H9 (cell line): ENCODE measurements around the gene TGFBR3L. TPM values are rescaled to one million over a fixed set of nuclear protein-coding genes. Genes with fewer than 3 reads are reported as not detected.

Experiments used
- DNase-seq: peaks from one replicate; pipeline ENCODE4 v3.0.0-alpha.2; 2017
- H2AFZ ChIP-seq: one replicate; pipeline ENCODE4 v1.6.1; 2013; ENCODE audit warnings: mild to moderate bottlenecking, low read length, control low read depth, moderate library complexity
- H2AK5ac ChIP-seq: 2 replicates; pipeline ENCODE4 v1.6.1; 2013; ENCODE audit warnings: low read length, control low read depth, mixed read lengths; ENCODE audit not compliant: insufficient read length
- H2BK120ac ChIP-seq: one replicate; pipeline ENCODE4 v1.6.1; 2013; ENCODE audit warnings: low read depth, mild to moderate bottlenecking, low read length, control low read depth, inconsistent platforms; ENCODE audit not compliant: poor library complexity, severe bottlenecking
- H2BK12ac ChIP-seq: 2 replicates; pipeline ENCODE4 v1.6.1; 2013; ENCODE audit warnings: low read length, control low read depth, mixed read lengths, low read depth; ENCODE audit not compliant: insufficient read length
- H2BK15ac ChIP-seq: 2 replicates; pipeline ENCODE4 v1.6.1; 2013; ENCODE audit warnings: low read depth, low read length, control low read depth
- H2BK20ac ChIP-seq: one replicate; pipeline ENCODE4 v1.6.1; 2013; ENCODE audit warnings: low read depth, mild to moderate bottlenecking, low read length, control low read depth, inconsistent platforms; ENCODE audit not compliant: poor library complexity, severe bottlenecking
- H2BK5ac ChIP-seq: 2 replicates; pipeline ENCODE4 v1.6.1; 2013; ENCODE audit warnings: low read length, control low read depth, mixed read lengths; ENCODE audit not compliant: insufficient read length
- H3K14ac ChIP-seq: 2 replicates; pipeline ENCODE4 v1.6.1; 2013; ENCODE audit warnings: low read length, control low read depth; ENCODE audit not compliant: insufficient read depth
- H3K18ac ChIP-seq: 2 replicates; pipeline ENCODE4 v1.6.1; 2013; ENCODE audit warnings: low read depth, mild to moderate bottlenecking, mixed read lengths, low read length, control low read depth; ENCODE audit not compliant: insufficient read length
- H3K23ac ChIP-seq: 2 replicates; pipeline ENCODE4 v1.6.1; 2013; ENCODE audit warnings: low read length, control low read depth, mixed read lengths, low read depth; ENCODE audit not compliant: insufficient read length
- H3K23me2 ChIP-seq: 2 replicates; pipeline ENCODE4 v1.6.1; 2013; ENCODE audit warnings: low read depth, mild to moderate bottlenecking, mixed read lengths, low read length, control low read depth; ENCODE audit not compliant: insufficient read length, poor library complexity, severe bottlenecking
- H3K27ac ChIP-seq: 2 replicates; pipeline ENCODE4 v1.5.1; 2013; ENCODE audit warnings: low read length, control low read depth, mixed read lengths, low read depth; ENCODE audit not compliant: insufficient read length
- H3K27me3 ChIP-seq: 2 replicates; pipeline ENCODE4 v1.6.1; 2013; ENCODE audit warnings: low read length, control low read depth, inconsistent platforms; ENCODE audit not compliant: insufficient read depth
- H3K4ac ChIP-seq: 2 replicates; pipeline ENCODE4 v1.6.1; 2013; ENCODE audit warnings: low read depth, mild to moderate bottlenecking, control low read depth, inconsistent platforms, low read length, moderate library complexity
- H3K4me1 ChIP-seq: 2 replicates; pipeline ENCODE4 v1.6.1; 2013; ENCODE audit warnings: low read length, control low read depth, inconsistent platforms; ENCODE audit not compliant: insufficient read depth
- H3K4me2 ChIP-seq: 2 replicates; pipeline ENCODE4 v1.6.1; 2013; ENCODE audit warnings: low read length, control low read depth, mixed read lengths; ENCODE audit not compliant: insufficient read length, insufficient read depth
- H3K56ac ChIP-seq: 2 replicates; pipeline ENCODE4 v1.6.1; 2013; ENCODE audit warnings: low read depth, mild to moderate bottlenecking, mixed read lengths, low read length, control low read depth; ENCODE audit not compliant: insufficient read length
- H3K79me1 ChIP-seq: 2 replicates; pipeline ENCODE4 v1.6.1; 2013; ENCODE audit warnings: low read depth, mild to moderate bottlenecking, moderate library complexity, low read length, control low read depth, inconsistent platforms; ENCODE audit not compliant: insufficient read depth, poor library complexity, severe bottlenecking
- H3K79me2 ChIP-seq: 2 replicates; pipeline ENCODE4 v1.6.1; 2013; ENCODE audit warnings: low read length, control low read depth, inconsistent platforms; ENCODE audit not compliant: insufficient read depth
- H3K9ac ChIP-seq: 2 replicates; pipeline ENCODE4 v1.6.1; 2013; ENCODE audit warnings: low read length, control low read depth, mixed read lengths; ENCODE audit not compliant: insufficient read length; ENCODE audit errors: extremely low read depth
- H3K9me3 ChIP-seq: one replicate; pipeline ENCODE4 v1.6.1; 2013; ENCODE audit warnings: low read depth, low read length, inconsistent platforms; ENCODE audit not compliant: control insufficient read depth
- H3T11ph ChIP-seq: one replicate; pipeline ENCODE4 v1.6.1; 2013; ENCODE audit warnings: mild to moderate bottlenecking, low read length, control low read depth, inconsistent platforms
- H4K20me1 ChIP-seq: one replicate; pipeline ENCODE4 v1.6.1; 2013; ENCODE audit not compliant: control insufficient read depth, insufficient read length, insufficient read depth
- H4K5ac ChIP-seq: 2 replicates; pipeline ENCODE4 v1.6.1; 2013; ENCODE audit warnings: low read depth, mild to moderate bottlenecking, mixed read lengths, low read length, control low read depth; ENCODE audit not compliant: insufficient read length
- H4K8ac ChIP-seq: replicated peaks from 2 replicates; pipeline ENCODE4 v1.6.1; 2013; ENCODE audit warnings: low read length, control low read depth, mixed read lengths, low read depth; ENCODE audit not compliant: insufficient read length
- H4K91ac ChIP-seq: 2 replicates; pipeline ENCODE4 v1.6.1; 2013; ENCODE audit warnings: low read depth, mild to moderate bottlenecking, moderate library complexity, mixed read lengths, low read length, control low read depth; ENCODE audit not compliant: insufficient read length
- H3K27ac Mint-ChIP-seq, 3 experiments: 2 replicates in 2 of 3; 3 replicates in 1 of 3; pipeline ENCODE4 v1.8.0; 2020 to 2021; ENCODE audit warnings: mixed read lengths in 3 of 3, mild to moderate bottlenecking in 1 of 3, moderate library complexity in 1 of 3
- H3K27me3 Mint-ChIP-seq: 2 replicates; pipeline ENCODE4 v1.8.0; 2021; ENCODE audit warnings: low read depth, mild to moderate bottlenecking, moderate library complexity, mixed read lengths
- H3K36me3 Mint-ChIP-seq, 3 experiments: 2 replicates in 2 of 3; 3 replicates in 1 of 3; pipeline ENCODE4 v1.8.0; 2020 to 2021; ENCODE audit warnings: low read depth in 3 of 3, mixed read lengths in 3 of 3; ENCODE audit not compliant: insufficient read depth in 1 of 3
- H3K4me1 Mint-ChIP-seq, 2 experiments: 2 replicates each; pipeline ENCODE4 v1.8.0; 2020; ENCODE audit warnings: mixed read lengths in 2 of 2
- H3K4me3 Mint-ChIP-seq, 2 experiments: 2 replicates in 1 of 2; 3 replicates in 1 of 2; pipeline ENCODE4 v1.8.0; 2020 to 2021; ENCODE audit warnings: mild to moderate bottlenecking in 2 of 2, mixed read lengths in 2 of 2, moderate library complexity in 1 of 2
- H3K9me3 Mint-ChIP-seq, 2 experiments: 2 replicates in 1 of 2; 3 replicates in 1 of 2; pipeline ENCODE4 v1.8.0; 2020; ENCODE audit warnings: mild to moderate bottlenecking in 2 of 2, mixed read lengths in 2 of 2, moderate library complexity in 1 of 2
- CTCF ChIP-seq: fragments of 200-600 bp; sonication (generic); conservative IDR thresholded peaks from 3 replicates; pipeline ENCODE4 v1.8.0; 2021; ENCODE audit warnings: antibody characterized with exemption, mild to moderate bottlenecking
- WGBS: extraction: QIAGEN DNeasy Blood & Tissue Kit; methylation state at CpG from one replicate; pipeline ENCODE4 v1.1.7; 2013; ENCODE audit warnings: missing lambda C conversion rate, low lambda C conversion rate, mixed read lengths; ENCODE audit not compliant: insufficient read length; ENCODE audit errors: extremely low coverage; 5-methylcytosine and 5-hydroxymethylcytosine counted together
- total RNA-seq: library from RNA; stranded (reverse); gene quantifications from 2 replicates; pipeline ENCODE4 v1.2.1, GENCODE V29; 2021

The TGFBR3L gene
- total RNA-seq, 1 experiment from 2014 or later = 5.5 TPM

DNA sequence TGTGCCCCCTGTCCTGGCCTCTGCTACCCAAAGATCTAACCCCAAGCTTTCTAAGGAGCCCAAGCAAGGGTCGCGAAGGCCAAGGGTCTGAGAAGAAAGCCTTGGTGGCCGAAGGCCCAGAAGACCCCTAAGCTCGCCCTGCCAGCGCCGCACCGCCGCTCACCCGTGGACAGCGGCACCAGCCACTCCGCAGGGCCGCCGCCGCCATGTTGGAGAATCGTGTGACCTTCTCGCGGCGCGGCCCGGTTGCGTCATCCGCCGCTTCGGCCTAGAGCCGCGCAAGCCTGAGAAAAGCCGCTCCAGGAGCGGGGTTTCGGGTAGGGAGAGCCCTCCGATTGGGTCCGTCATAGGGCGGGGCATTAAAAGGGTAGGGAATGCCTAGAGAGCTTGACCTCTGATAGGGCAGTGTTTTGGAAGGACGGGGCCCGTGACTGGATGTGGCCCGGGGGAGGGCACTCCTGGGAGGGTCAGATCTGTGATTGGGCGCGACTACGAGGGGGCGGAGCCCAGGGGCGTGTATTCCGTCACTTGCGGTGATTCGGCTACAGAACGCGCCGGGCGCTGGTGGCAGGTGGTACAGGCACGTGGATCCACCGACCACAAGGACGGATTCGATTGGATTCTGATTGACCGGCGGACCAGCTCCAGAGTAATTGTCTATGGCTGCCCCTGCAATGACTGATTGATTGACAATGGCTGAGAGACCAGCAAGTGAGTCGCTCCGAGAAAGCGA lies 29.0 kb downstream of the TGFBR3L start, which contains the start of gene TIMM44:
Gene TIMM44 (minus strand): TSS at position 223 of the 733 bp plus-strand sequence. CDS start 15 bp downstream, at position 208.
- Histone ChIP-seq H2BK120ac (peak within 1 kb of the TSS; percentile 52), H4K91ac (no peak within 1 kb of the TSS), H4K20me1 (no peaks in the 10 kb centered on the region), H2AK5ac (no peak within 1 kb of the TSS), H3K4me2 (peak within 1 kb of the TSS; percentile 66), H2BK20ac (no peak within 1 kb of the TSS), H3K79me2 (peaks cover 3% of the 10 kb centered on the region; the same call in 1 of the 2 replicates), H3K4me1 (no peaks in the 10 kb centered on the region), H3K18ac (peak within 1 kb of the TSS; percentile 49), H2AFZ (no peak within 1 kb of the TSS), H2BK12ac (no peak within 1 kb of the TSS), H2BK15ac (0 out of 2 replicates have a peak within 1 kb of the TSS, but pooled peaks have one; percentile 9), H4K5ac (no peak within 1 kb of the TSS), H3K9me3 (no peaks in the 10 kb centered on the region), H3T11ph (no peak within 1 kb of the TSS), H3K79me1 (peaks cover 9% of the 10 kb centered on the region), H3K27ac (no peak within 1 kb of the TSS), H3K4ac (peak within 1 kb of the TSS; percentile 35; the same call in 1 of the 2 replicates), H2BK5ac (no peak within 1 kb of the TSS), H3K23me2 (no peaks in the 10 kb centered on the region), H3K9ac (peak within 1 kb of the TSS; percentile 80), H3K27me3 (no peaks in the 10 kb centered on the region), H3K14ac (peak within 1 kb of the TSS; percentile 89; the same call in 1 of the 2 replicates), H3K56ac (no peak within 1 kb of the TSS), H3K23ac (no peak within 1 kb of the TSS), H4K8ac (no peak within 1 kb of the TSS)
- WGBS = no CpG with 5 or more reads among the region's 56 CpGs
- H3K36me3 Mint-ChIP-seq = peaks cover 21 to 33% (median 26%) of the 10 kb centered on the region in 3 experiments
- no peak for TF ChIP-seq CTCF
- H3K4me1 Mint-ChIP-seq = peaks cover 3 to 10% of the 10 kb centered on the region in 2 experiments; a peak in 2 of 4 replicates
- peak within 1 kb of the TSS; percentile 90 to 96 for H3K4me3 Mint-ChIP-seq
- DNase-seq = peak; percentile 100
- no peaks in the 10 kb centered on the region; the same call in 1 of the 2 replicates for H3K27me3 Mint-ChIP-seq
- peaks cover 0 to 2% of the 10 kb centered on the region in 2 experiments; a peak in 2 of 5 replicates for H3K9me3 Mint-ChIP-seq
- peak within 1 kb of the TSS; percentile 99 to 100 (median 99) for H3K27ac Mint-ChIP-seq
